Measurements from ENCODE around the gene SLC18A2.

DNA sequence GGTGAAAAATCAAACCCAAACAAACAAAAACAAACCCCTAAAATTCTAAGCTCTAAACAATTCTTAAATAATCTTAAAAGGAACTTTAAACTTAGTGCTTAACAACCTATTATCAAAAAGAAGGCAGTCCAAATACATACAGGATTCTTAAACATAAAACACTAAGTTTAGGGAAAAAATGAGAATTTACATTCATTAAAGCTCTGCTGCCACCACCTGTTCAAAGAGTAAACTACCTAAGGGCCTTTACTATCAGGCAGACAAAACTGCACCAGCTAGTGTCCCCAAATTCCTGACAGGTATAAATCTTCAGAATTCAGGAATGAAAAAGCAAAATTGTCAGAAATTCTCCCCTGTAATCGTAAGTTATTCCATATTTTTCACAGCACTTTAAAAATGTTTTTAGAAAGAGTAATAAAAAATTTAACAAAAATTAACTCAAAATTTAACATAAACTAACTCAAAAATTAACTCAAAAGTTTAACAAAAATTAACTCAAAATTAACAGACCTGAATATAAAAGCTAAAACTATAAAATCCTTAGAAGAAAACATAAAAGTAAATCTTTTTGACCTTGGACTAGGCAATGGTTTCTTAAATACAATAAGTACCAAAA is 79.2 kb downstream of the SLC18A2 start:
- TF ChIP-seq, protein P1, sequence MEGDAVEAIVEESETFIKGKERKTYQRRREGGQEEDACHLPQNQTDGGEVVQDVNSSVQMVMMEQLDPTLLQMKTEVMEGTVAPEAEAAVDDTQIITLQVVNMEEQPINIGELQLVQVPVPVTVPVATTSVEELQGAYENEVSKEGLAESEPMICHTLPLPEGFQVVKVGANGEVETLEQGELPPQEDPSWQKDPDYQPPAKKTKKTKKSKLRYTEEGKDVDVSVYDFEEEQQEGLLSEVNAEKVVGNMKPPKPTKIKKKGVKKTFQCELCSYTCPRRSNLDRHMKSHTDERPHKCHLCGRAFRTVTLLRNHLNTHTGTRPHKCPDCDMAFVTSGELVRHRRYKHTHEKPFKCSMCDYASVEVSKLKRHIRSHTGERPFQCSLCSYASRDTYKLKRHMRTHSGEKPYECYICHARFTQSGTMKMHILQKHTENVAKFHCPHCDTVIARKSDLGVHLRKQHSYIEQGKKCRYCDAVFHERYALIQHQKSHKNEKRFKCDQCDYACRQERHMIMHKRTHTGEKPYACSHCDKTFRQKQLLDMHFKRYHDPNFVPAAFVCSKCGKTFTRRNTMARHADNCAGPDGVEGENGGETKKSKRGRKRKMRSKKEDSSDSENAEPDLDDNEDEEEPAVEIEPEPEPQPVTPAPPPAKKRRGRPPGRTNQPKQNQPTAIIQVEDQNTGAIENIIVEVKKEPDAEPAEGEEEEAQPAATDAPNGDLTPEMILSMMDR (IDR thresholded peaks at IDR 0.05; ENCODE audit: low read depth, low read length) = peak; percentile 51
- no peak for TF ChIP-seq EZH2phosphoT487 (IDR thresholded peaks at IDR 0.05; ENCODE audit: low read depth)
